ENCODE data around the gene EYA4.

DNA sequence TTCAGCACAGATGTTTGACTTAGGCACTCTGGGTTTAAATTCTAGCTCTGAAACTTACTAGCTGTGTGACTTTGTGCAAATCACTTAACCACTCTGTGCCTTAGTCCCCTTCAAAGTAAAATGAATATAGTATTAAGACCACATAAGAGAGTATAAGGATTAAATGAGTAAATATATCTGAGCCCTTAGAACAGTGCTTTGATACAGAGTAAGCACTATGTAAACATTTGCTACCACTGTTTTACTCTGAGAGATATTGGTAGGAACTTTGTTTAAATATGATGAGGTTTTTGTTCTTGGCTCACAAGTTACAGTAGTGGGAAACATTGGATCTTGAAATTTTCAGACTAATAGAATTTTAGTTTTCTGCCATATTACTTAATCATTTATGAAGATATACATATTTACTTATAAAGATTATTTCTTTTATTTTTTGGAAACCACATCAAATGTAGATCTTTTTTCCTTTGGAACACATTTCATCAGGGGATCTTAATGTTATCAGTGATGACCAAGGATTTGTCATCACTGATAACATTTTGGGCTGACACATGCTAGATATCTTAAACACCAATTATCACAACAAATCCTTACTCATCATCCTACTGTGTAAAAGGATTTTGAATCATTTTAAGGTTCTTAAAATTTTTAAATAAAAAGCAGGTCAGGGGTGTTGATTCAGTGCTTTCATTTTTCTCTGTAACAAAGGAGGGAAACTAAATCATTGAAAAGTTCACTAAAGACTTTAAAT is 226.2 kb downstream of the EYA4 start:
- TF ChIP-seq, protein P1, sequence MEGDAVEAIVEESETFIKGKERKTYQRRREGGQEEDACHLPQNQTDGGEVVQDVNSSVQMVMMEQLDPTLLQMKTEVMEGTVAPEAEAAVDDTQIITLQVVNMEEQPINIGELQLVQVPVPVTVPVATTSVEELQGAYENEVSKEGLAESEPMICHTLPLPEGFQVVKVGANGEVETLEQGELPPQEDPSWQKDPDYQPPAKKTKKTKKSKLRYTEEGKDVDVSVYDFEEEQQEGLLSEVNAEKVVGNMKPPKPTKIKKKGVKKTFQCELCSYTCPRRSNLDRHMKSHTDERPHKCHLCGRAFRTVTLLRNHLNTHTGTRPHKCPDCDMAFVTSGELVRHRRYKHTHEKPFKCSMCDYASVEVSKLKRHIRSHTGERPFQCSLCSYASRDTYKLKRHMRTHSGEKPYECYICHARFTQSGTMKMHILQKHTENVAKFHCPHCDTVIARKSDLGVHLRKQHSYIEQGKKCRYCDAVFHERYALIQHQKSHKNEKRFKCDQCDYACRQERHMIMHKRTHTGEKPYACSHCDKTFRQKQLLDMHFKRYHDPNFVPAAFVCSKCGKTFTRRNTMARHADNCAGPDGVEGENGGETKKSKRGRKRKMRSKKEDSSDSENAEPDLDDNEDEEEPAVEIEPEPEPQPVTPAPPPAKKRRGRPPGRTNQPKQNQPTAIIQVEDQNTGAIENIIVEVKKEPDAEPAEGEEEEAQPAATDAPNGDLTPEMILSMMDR (IDR thresholded peaks at IDR 0.05): no peak
- TF ChIP-seq ZFX (IDR thresholded peaks at IDR 0.05; ENCODE audit: borderline replicate concordance): no peak

All from 22Rv1 (cell line).